H1 (cell line): ENCODE results near the gene SLC25A45. TPM values are rescaled to one million over a fixed set of nuclear protein-coding genes. Genes with fewer than 3 reads are reported as not detected.

ENCODE experiments used
- CHD1 ChIP-seq: IDR thresholded peaks from 2 replicates; pipeline ENCODE4 v1.6.1; 2012; ENCODE audit warnings: low read depth, low read length, improper control_type of control experiment
- EP300 ChIP-seq, 2 experiments: IDR thresholded peaks; 1 replicate in 1 of 2; 2 replicates in 1 of 2; pipeline ENCODE4 v1.6.1; 2011 to 2012; ENCODE audit warnings: low read depth in 2 of 2, low read length in 2 of 2, mild to moderate bottlenecking in 2 of 2, borderline replicate concordance in 1 of 2, inconsistent platforms in 1 of 2, moderate library complexity in 1 of 2
- NANOG ChIP-seq: IDR thresholded peaks from 2 replicates; pipeline ENCODE4 v1.6.1; 2011; ENCODE audit warnings: low read length, low read depth, mild to moderate bottlenecking, inconsistent platforms; ENCODE audit not compliant: insufficient read depth, poor library complexity, severe bottlenecking
- polyA plus RNA-seq, 7 experiments: library from polyadenylated mRNA; depleted of rRNA in 3 of 7; stranded (reverse) in 5 of 7; unstranded in 2 of 7; fragments of >200 nt in 5 of 7; fragments of 200-250 nt in 2 of 7; gene quantifications; 1 replicate in 5 of 7; 2 replicates in 1 of 7; 4 replicates in 1 of 7; pipeline versions ENCODE4 v1.2.1 to v1.2.3, GENCODE V29; 2011 to 2013; ENCODE audit warnings: missing spikeins in 2 of 7, mixed read lengths in 2 of 7
- total RNA-seq: library from RNA; stranded (reverse); fragmentation: NEBNext Ultra II Directional; extraction: Animal tissue kit (Norgen Biotek cat#: 25700); gene quantifications from 2 replicates; pipeline ENCODE4 v1.2.1, GENCODE V29; 2021

SLC25A45 gene
- total and polyA plus RNA-seq, 2 of the 8 experiments (the other 6 are each of a cell fraction or from before 2014, with no cell fraction given): 0.54 to 0.59 TPM

DNA sequence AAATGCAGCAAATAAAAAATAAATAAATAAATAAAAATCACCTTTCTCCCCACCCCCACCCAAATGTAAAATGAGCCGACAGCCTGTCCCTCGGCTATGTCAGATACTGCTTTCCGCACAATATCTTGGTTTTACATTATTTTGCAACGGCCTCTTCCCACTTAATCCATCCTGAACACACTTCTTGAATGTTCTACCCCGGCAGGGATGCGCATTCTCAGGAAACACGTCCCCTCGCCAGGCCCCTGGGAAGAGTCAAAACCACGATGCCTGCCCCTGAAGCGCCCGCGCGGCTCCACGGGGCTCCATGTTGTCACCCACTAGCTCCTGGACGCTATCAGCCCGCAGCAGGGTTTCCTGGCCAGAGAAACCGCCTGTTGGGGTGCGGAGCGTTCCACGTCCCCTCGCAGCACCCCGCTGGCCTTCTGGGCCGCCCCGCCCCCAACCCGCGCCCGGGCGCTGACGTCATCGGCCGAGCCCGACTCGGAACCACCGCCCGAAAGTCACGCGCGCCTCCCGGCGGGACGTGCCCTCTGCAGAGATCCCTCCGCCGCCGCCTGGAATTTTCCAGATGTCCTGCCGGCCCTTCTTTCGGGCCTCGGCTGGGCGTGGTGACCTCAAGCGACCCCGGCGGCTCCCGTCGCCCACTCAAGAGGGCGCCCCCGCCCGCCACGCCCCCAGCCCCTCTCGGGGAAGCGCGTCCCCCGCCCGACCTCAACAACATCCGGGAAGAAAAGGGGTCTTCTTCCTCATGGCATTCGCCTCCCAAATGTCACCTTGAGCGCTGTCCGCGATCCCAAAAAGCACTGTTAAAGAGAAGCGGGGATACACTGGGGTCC, 39.6 kb upstream of the SLC25A45 start (continued):
- peak; percentile 53 to 93; a peak in 2 of 3 replicates for TF ChIP-seq EP300 (IDR thresholded peaks at IDR 0.05; ENCODE audit: borderline replicate concordance in 1 of 2, low read depth in 2 of 2, low read length in 2 of 2)
- TF ChIP-seq NANOG: no peak
- TF ChIP-seq CHD1: no peak
